Heart right ventricle (tissue), 16 donors: Measurements from ENCODE around the gene CEP89. TPM values are rescaled to one million over a fixed set of nuclear protein-coding genes. Genes with fewer than 3 reads are reported as not detected.

Experiments
- ATAC-seq, 8 donors: fragments of 200-7000 bp; cut with Tn5 transposase; one replicate each; pipeline ENCODE4 v1.9.1; 2020; ENCODE audit warnings: mild to moderate bottlenecking in 8 of 8, moderate library complexity in 8 of 8, moderate number of reproducible peaks in 1 of 8
- DNase-seq, 2 donors: peaks; one replicate each; pipeline ENCODE4 v3.0.0-alpha.2; 2020
- H3K27ac ChIP-seq, 10 donors: fragments of 200-600 bp; sonication (generic) in 2 of 10; one replicate each; pipeline versions ENCODE4 v1.5.0 to v1.8.0; 2020 to 2022; ENCODE audit warnings: mild to moderate bottlenecking in 3 of 10
- H3K27me3 ChIP-seq, 7 donors: fragments of 200-600 bp; one replicate each; pipeline ENCODE4 v1.8.0; 2021 to 2022; ENCODE audit warnings: mild to moderate bottlenecking in 2 of 7
- H3K36me3 ChIP-seq, 9 donors: fragments of 200-600 bp; sonication (generic) in 1 of 9; one replicate each; pipeline versions ENCODE4 v1.5.0 to v1.8.0; 2020 to 2022; ENCODE audit warnings: mild to moderate bottlenecking in 2 of 9
- H3K4me1 ChIP-seq, 9 donors: fragments of 200-600 bp; sonication (generic) in 1 of 9; one replicate each; pipeline versions ENCODE4 v1.5.0 to v1.8.0; 2020 to 2022; ENCODE audit warnings: mild to moderate bottlenecking in 4 of 9
- H3K4me3 ChIP-seq, 10 donors: fragments of 200-600 bp; sonication (generic) in 2 of 10; one replicate each; pipeline versions ENCODE4 v1.5.0 to v1.8.0; 2020 to 2022; ENCODE audit warnings: mild to moderate bottlenecking in 7 of 10, moderate library complexity in 2 of 10
- H3K9me3 ChIP-seq, 11 donors: fragments of 200-600 bp in 10 of 11; sonication (generic) in 2 of 11; one replicate each; pipeline versions ENCODE4 v1.5.0 to v1.8.0; 2013 to 2022; ENCODE audit warnings: mild to moderate bottlenecking in 2 of 11, control low read depth in 1 of 11, moderate library complexity in 1 of 11
- CTCF ChIP-seq, 9 donors: fragments of 200-600 bp; sonication (generic) in 2 of 9; IDR thresholded peaks; one replicate each; pipeline versions ENCODE4 v1.5.0 to v1.8.0; 2021 to 2022; ENCODE audit warnings: antibody characterized with exemption in 9 of 9, mild to moderate bottlenecking in 5 of 9, moderate library complexity in 1 of 9
- WGBS, 2 donors: extraction: QIAGEN DNeasy Blood & Tissue Kit; methylation state at CpG; one replicate each; pipeline ENCODE4 v1.1.7; 2013; ENCODE audit warnings: inconsistent platforms in 1 of 2; 5-methylcytosine and 5-hydroxymethylcytosine counted together
- intact Hi-C, 10 donors: fragments of 100-400 bp; cut with DNase I; formaldehyde crosslinking; loops; one replicate each; pipeline versions ENCODE4 v1.11.1 to v1.14.2; 2022
- polyA plus RNA-seq, 2 donors: library from polyadenylated mRNA; stranded (reverse); fragments of 200-250 nt; gene quantifications; one replicate each; pipeline ENCODE4 v1.2.3, GENCODE V29; 2013
- total RNA-seq, 10 donors: library from RNA; stranded (reverse); fragmentation: NEBNext Ultra II Directional in 3 of 10; extraction: Animal tissue kit (Norgen Biotek cat#: 25700) in 3 of 10; gene quantifications; one replicate each; pipeline versions ENCODE4 v1.2.1 to v1.2.4, GENCODE V29; 2021 to 2023
- donor health status: Arrhythmogenic right ventricular cardiomyopathy.
- donor health status: ischemic (EF 13 %, LVEDD 7.1; RV severe dilation, severe dysfunction).
- donor health status: healthy with polysubstance abuse.
- donor health status: DM: no; HTN: yes; CAD: no.
- donor health status: DM: no; HTN: no; CAD: no.
- donor health status: ischemic (EF 25% LVEDD 6.9; RV normal size, moderate dysfunction).
- donor health status: ischemic (EF 25% LVEDD 5.7; RV mildly dilated, moderate dysfunction).
- donor health status: healthy.
- donor health status: DM: yes; HTN: yes; CAD: no.
- donor health status: Ischemic cardiomyopathy.
- donor health status: ischemic (EF 35%, LVEDD 5.7; RV mildly dilated, moderate dysfunction).
- donor health status: nonischemic (EF 11% LVEDD 7.7; RV severe dilation, severe dysfunction).
- donor health status: DM: yes; HTN: yes; CAD: no.
- donor health status: PGD.
- donor health status: ischemic (EF 29% LVEDD 5.4; RV normal size, mild dysfunction).
- donor health status: nonischemic (EF 23%, LVEDD 6.1; RV moderate dilation, normal function).

The CEP89 gene
- total and polyA plus RNA-seq, 12 donors = 7.5 to 13.9 (median 10.0) TPM

DNA sequence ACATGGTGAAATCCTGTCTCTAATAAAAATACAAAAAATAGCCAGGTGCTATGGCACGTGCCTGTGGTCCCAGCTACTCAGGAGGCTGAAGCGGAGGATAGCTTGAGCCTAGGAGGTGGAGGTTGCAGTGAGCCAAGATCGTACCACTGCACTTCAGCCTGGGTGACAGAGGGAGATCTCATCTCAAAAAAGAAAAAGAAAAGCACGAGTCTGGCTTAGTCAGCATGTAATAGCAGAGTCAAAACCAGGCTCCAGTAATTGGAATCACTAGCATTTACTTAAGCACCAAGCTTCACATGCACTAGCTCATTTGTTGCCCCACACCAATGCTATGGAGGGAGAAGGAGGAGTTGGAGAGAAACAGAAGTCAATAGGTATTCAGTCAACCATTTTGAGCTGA lies 60.3 kb downstream of the CEP89 start:
- peaks cover 0 to 93% (median 33%) of the 10 kb centered on the region in 9 donors for H3K36me3 ChIP-seq
- TF ChIP-seq CTCF (IDR thresholded peaks at IDR 0.05) = no peak
- 96 to 99% methylated on average over 4 of the region's 4 CpGs for WGBS, 2 donors

DNA sequence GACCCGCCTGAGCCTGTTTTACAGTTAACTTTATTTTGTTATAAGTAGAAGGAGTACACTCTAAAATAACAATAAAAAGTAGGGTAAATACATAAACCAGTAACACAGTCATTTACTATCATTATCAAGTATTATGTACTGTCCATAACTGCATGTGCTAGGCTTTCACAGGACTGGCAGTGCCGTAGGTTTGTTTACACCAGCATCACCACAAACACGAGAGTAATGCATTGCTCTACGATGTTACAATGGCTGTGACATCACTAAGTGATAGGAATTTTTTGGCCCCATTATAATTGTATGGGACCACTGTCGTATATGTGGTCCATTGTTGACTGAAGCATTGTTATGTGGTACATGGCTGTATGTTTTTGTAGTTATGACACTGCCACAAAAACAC lies 60.9 kb downstream of the CEP89 start:
- 94 to 98% methylated on average over 5 of the region's 5 CpGs for WGBS, 2 donors

More for the DNA sequence above, 60.3 kb downstream of the CEP89 start:
- DNase-seq (no peak), ATAC-seq (no peak)
- H3K27me3 ChIP-seq = no peaks in the 10 kb centered on the region
- peaks cover 0 to 4% (median 0%) of the 10 kb centered on the region in 11 donors for H3K9me3 ChIP-seq
- H3K4me3 ChIP-seq = no peak overlapping the region
- intact Hi-C loops = no loop called here
- H3K4me1 ChIP-seq = no peaks in the 10 kb centered on the region
- H3K27ac ChIP-seq = no peak overlapping the region

DNA sequence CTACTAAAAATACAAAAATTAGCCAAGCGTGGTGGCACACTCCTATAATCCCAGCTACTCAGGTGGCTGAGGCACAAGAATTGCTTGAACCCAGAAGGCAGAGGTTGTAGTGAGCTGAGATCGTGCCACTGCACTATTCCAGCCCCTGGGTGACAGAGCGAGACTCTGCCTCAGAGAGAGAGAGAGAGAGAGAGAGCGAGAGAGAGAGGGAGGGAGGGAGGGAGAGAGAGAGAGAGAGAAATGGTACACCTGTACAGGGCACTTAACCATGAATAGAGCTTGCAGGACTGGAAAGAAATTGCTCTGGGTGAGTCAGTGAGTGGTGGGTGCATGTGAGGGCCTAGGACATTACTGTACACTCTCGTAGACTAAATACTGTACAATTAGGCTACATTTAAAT lies 61.7 kb downstream of the CEP89 start:
- H3K27ac ChIP-seq = no peak overlapping the region
- no peak overlapping the region for H3K4me3 ChIP-seq
- H3K9me3 ChIP-seq = peaks cover 0 to 16% (median 8%) of the 10 kb centered on the region in 11 donors
- no peaks in the 10 kb centered on the region for H3K4me1 ChIP-seq
- no peak for TF ChIP-seq CTCF (IDR thresholded peaks at IDR 0.05)
- no peak for DNase-seq
- intact Hi-C loops = no loop called here
- 94 to 97% methylated on average over 5 of the region's 5 CpGs for WGBS, 2 donors
- H3K27me3 ChIP-seq = no peaks in the 10 kb centered on the region
- no peak for ATAC-seq
- H3K36me3 ChIP-seq = peaks cover 0 to 90% (median 23%) of the 10 kb centered on the region in 9 donors

More for the DNA sequence above, 60.9 kb downstream of the CEP89 start:
- H3K4me3 ChIP-seq = no peak overlapping the region
- no peaks in the 10 kb centered on the region for H3K4me1 ChIP-seq
- intact Hi-C loops = no loop called here
- H3K27me3 ChIP-seq = no peaks in the 10 kb centered on the region
- DNase-seq = no peak
- H3K27ac ChIP-seq = no peak overlapping the region
- H3K9me3 ChIP-seq = peaks cover 0 to 8% (median 2%) of the 10 kb centered on the region in 11 donors
- peaks cover 0 to 93% (median 27%) of the 10 kb centered on the region in 9 donors for H3K36me3 ChIP-seq
- TF ChIP-seq CTCF (IDR thresholded peaks at IDR 0.05) = no peak
- ATAC-seq = no peak

DNA sequence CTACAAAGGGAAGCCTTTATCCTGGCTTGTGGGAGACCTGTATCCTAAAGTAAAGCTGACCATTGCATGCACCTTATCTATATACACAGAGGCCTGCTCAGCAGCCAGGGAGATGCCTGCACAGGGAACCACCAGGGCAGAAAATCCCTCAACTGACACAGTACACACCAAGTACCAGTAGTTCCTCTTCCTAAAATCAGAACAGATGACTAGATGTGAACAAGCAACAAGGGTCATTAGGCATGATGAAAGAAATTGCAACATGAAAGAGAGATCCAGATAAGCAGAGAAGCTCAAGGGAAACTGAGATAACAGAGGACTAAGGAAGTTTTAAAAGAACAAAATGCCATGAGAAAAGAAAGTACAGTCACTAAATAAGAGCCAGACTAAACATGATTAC lies 62.5 kb downstream of the CEP89 start:
- intact Hi-C loops = no loop called here
- H3K4me1 ChIP-seq = no peaks in the 10 kb centered on the region
- H3K4me3 ChIP-seq = no peak overlapping the region
- DNase-seq = no peak
- H3K36me3 ChIP-seq = peaks cover 0 to 84% (median 15%) of the 10 kb centered on the region in 9 donors
- ATAC-seq = no peak
- H3K27ac ChIP-seq = no peak overlapping the region
- H3K9me3 ChIP-seq = peaks cover 0 to 23% (median 13%) of the 10 kb centered on the region in 11 donors
- TF ChIP-seq CTCF (IDR thresholded peaks at IDR 0.05) = no peak
- no peaks in the 10 kb centered on the region for H3K27me3 ChIP-seq
